Endothelial cell of umbilical vein (primary cell): Measurements from ENCODE around the gene SLFN12. TPM values are rescaled to one million over a fixed set of nuclear protein-coding genes. Genes with fewer than 3 reads are reported as not detected.

Experiments
- BruUV-seq: library from RNA; stranded (reverse); fragments of 400-500 nt; replicated peaks from 2 replicates; lab custom pipeline; 2021; lab: Mats Ljungman, UMichigan
- CTCF ChIA-PET: fragments of 300-600, 350-600 bp; sonication (Branson Sonifier 250); formaldehyde crosslinking; loops from one replicate; lab custom pipeline; 2021; ENCODE audit warnings: antibody characterized with exemption, inconsistent platforms; lab: Charles Lee
- POLR2A ChIA-PET: fragments of 300-600, 350-600 bp; sonication (Branson Sonifier 250); formaldehyde crosslinking; loops from one replicate; lab custom pipeline; 2021; ENCODE audit warnings: antibody characterized with exemption, inconsistent platforms; lab: Charles Lee
- DNase-seq: peaks from one replicate; pipeline ENCODE4 v3.0.0-alpha.2; 2011; ENCODE audit warnings: low read depth, low spot score
- FAIRE-seq: peaks from 2 replicates; lab custom pipeline; 2011; peaks lifted over from hg19 to GRCh38; lab: Jason Lieb, UNC
- H2AFZ ChIP-seq: 2 replicates; pipeline ENCODE4 v1.6.0; 2012; ENCODE audit warnings: low read depth, low read length, control low read depth, inconsistent platforms
- H3K27ac ChIP-seq: 2 replicates; pipeline ENCODE4 v1.5.1; 2011; ENCODE audit warnings: low read depth, mild to moderate bottlenecking, control low read depth, low read length, moderate library complexity; ENCODE audit not compliant: insufficient read depth
- H3K27me3 ChIP-seq, 2 experiments: 2 replicates each; pipeline versions ENCODE4 v1.6.0 to v1.6.1; 2011; ENCODE audit warnings: low read length in 2 of 2, mixed read lengths in 1 of 2; ENCODE audit not compliant: control insufficient read depth in 2 of 2, insufficient read depth in 2 of 2
- H3K36me3 ChIP-seq, 2 experiments: 2 replicates in 1 of 2; 3 replicates in 1 of 2; pipeline ENCODE4 v1.5.1; 2011; ENCODE audit warnings: low read length in 2 of 2, mild to moderate bottlenecking in 1 of 2, moderate library complexity in 1 of 2; ENCODE audit not compliant: control insufficient read depth in 2 of 2, insufficient read depth in 2 of 2; ENCODE audit errors: extremely low read depth in 1 of 2
- H3K4me1 ChIP-seq: 3 replicates; pipeline ENCODE4 v1.5.1; 2011; ENCODE audit warnings: mild to moderate bottlenecking, low read length; ENCODE audit not compliant: control insufficient read depth, insufficient read depth; ENCODE audit errors: extremely low read depth
- H3K4me2 ChIP-seq: 2 replicates; pipeline ENCODE4 v1.6.1; 2011; ENCODE audit warnings: low read length, control low read depth, mixed read lengths; ENCODE audit not compliant: insufficient read depth
- H3K4me3 ChIP-seq, 3 experiments: fragments of 200-600 bp in 1 of 3; sonication (generic), shearing (Covaris generic) in 1 of 3; replicated peaks in 1 of 3; 2 replicates each; pipeline ENCODE4 v1.5.1; 2011 to 2016; ENCODE audit warnings: control low read depth in 3 of 3, low read length in 3 of 3, mild to moderate bottlenecking in 2 of 3, inconsistent platforms in 1 of 3, low read depth in 1 of 3, moderate library complexity in 1 of 3; ENCODE audit not compliant: insufficient read depth in 1 of 3
- H3K79me2 ChIP-seq: 2 replicates; pipeline ENCODE4 v1.6.0; 2012; ENCODE audit warnings: low read length, inconsistent platforms; ENCODE audit not compliant: control insufficient read depth, insufficient read depth
- H3K9ac ChIP-seq: replicated peaks from 2 replicates; pipeline ENCODE3; 2011; ENCODE audit warnings: low read length, control low read depth; ENCODE audit not compliant: insufficient read depth; ENCODE audit errors: extremely low read depth
- H3K9me1 ChIP-seq: replicated peaks from 3 replicates; pipeline ENCODE4 v1.6.0; 2011; ENCODE audit warnings: mild to moderate bottlenecking, low read length; ENCODE audit not compliant: control insufficient read depth, insufficient read depth; ENCODE audit errors: extremely low read depth
- H3K9me3 ChIP-seq: replicated peaks from 2 replicates; pipeline ENCODE4 v1.5.1; 2012; ENCODE audit warnings: low read length, inconsistent platforms; ENCODE audit not compliant: control insufficient read depth, insufficient read depth
- H4K20me1 ChIP-seq: replicated peaks from 2 replicates; pipeline ENCODE3; 2011; ENCODE audit warnings: mild to moderate bottlenecking, low read length; ENCODE audit not compliant: control insufficient read depth, insufficient read depth; ENCODE audit errors: extremely low read depth
- CTCF ChIP-seq, 2 donors: IDR thresholded peaks; 1 replicate in 1 of 2; 2 replicates in 1 of 2; pipeline ENCODE4 v1.5.1; 2011; ENCODE audit warnings: low read length in 2 of 2, mild to moderate bottlenecking in 2 of 2, moderate library complexity in 2 of 2, control low read depth in 1 of 2, inconsistent platforms in 1 of 2, low read depth in 1 of 2; ENCODE audit not compliant: insufficient read depth in 1 of 2; ENCODE audit errors: extremely low read depth in 1 of 2
- EZH2 ChIP-seq: IDR thresholded peaks from 2 replicates; pipeline ENCODE4 v1.6.1; 2012; ENCODE audit warnings: borderline replicate concordance, low read depth, mild to moderate bottlenecking, moderate library complexity, low read length, inconsistent platforms; ENCODE audit not compliant: severe bottlenecking
- FOS ChIP-seq: IDR thresholded peaks from 2 replicates; pipeline ENCODE4 v1.6.1; 2011; ENCODE audit warnings: mild to moderate bottlenecking, low read length, moderate library complexity, borderline replicate concordance; ENCODE audit not compliant: insufficient read depth
- GATA2 ChIP-seq: IDR thresholded peaks from 2 replicates; pipeline ENCODE4 v1.7.0; 2011; ENCODE audit warnings: low read depth, mild to moderate bottlenecking, moderate library complexity, mixed read lengths, low read length; ENCODE audit not compliant: insufficient read length, insufficient read depth
- JUN ChIP-seq: IDR thresholded peaks from 2 replicates; pipeline ENCODE4 v1.6.1; 2011; ENCODE audit warnings: borderline replicate concordance, low read depth; ENCODE audit not compliant: insufficient read length, insufficient read depth
- MAX ChIP-seq: IDR thresholded peaks from 2 replicates; pipeline ENCODE4 v1.6.1; 2011; ENCODE audit not compliant: insufficient read depth, insufficient read length
- MYC ChIP-seq: IDR thresholded peaks from one replicate; pipeline ENCODE4 v1.6.1; 2011; ENCODE audit warnings: mild to moderate bottlenecking, low read depth, low read length
- POLR2A ChIP-seq: IDR thresholded peaks from 2 replicates; pipeline ENCODE4 v1.6.1; 2012; ENCODE audit warnings: low read depth, mild to moderate bottlenecking, control low read depth, low read length
- POLR2AphosphoS5 ChIP-seq: IDR thresholded peaks from 2 replicates; pipeline ENCODE4 v1.6.1; 2012; ENCODE audit warnings: low read depth, mild to moderate bottlenecking, control low read depth, low read length, moderate library complexity; ENCODE audit not compliant: insufficient read depth
- dilution Hi-C: fragments of 300-500 bp; cut with MboI; formaldehyde crosslinking; loops from one replicate; pipeline ENCODE4 v1.15.0; 2019; ENCODE audit warnings: low sequenced_read_pairs; ENCODE audit not compliant: extremely low pct_ligation_motif_present
- intact Hi-C: fragments of 100-400 bp; cut with micrococcal nuclease; formaldehyde crosslinking; loops from one replicate; pipeline ENCODE4 v1.10.0; 2022
- polyA plus RNA-seq, 4 experiments: library from polyadenylated mRNA; depleted of rRNA in 3 of 4; stranded (reverse) in 3 of 4; unstranded in 1 of 4; fragments of >200 nt; gene quantifications; 2 replicates each; pipeline versions ENCODE4 v1.2.1 to v1.2.3, GENCODE V29; 2011 to 2012; ENCODE audit warnings: missing spikeins in 1 of 4
- total RNA-seq: library from RNA; stranded (reverse); gene quantifications from 2 replicates; pipeline ENCODE4 v1.2.3, GENCODE V29; 2021

Gene SLFN12
- total and polyA plus RNA-seq, 2 donors (not counting 3 experiments of a cell fraction or from before 2014, with no cell fraction given): 17.8 to 42.6 TPM

GRCh38 chr17:35433075-35433894 is 985 bp upstream of the SLFN12 start:
- no peaks in the 10 kb centered on the region for H3K9me1 ChIP-seq
- no peaks in the 10 kb centered on the region for H3K9me3 ChIP-seq
- H3K9ac ChIP-seq: peak overlapping the region; percentile 95
- peak; percentile 96 for FAIRE-seq
- H3K36me3 ChIP-seq: peaks cover 0 to 3% of the 10 kb centered on the region in 2 experiments
- DNase-seq: peak; percentile 96
- ChIA-PET POLR2A (interaction anchor here (1.0 to 2.3 kb wide), 2 partner anchors 60 to 176 kb away, joined by 3 to 12 read pairs; partner anchors contain the start of gene SLFN11), CTCF (interaction anchor here (0.7 to 2.2 kb wide), 9 partner anchors 9 to 289 kb away, joined by 3 to 11 read pairs (median 3); partner anchors contain the start of genes SLFN11 and SLFN13)
- H3K4me1 ChIP-seq: peaks cover 23% of the 10 kb centered on the region
- H3K4me3 ChIP-seq: peak overlapping the region; percentile 55 to 92 (median 61)
- no peaks in the 10 kb centered on the region for H3K27me3 ChIP-seq
- H4K20me1 ChIP-seq: peaks cover 3% of the 10 kb centered on the region
- H3K27ac ChIP-seq: peak overlapping the region; percentile 96
- no peak for TF ChIP-seq GATA2
- TF ChIP-seq JUN: peak; percentile 99
- TF ChIP-seq POLR2A: peak; percentile 89
- TF ChIP-seq FOS: peak; percentile 94
- peak; percentile 27 to 38 for TF ChIP-seq CTCF (IDR thresholded peaks at IDR 0.05; ENCODE audit: extremely low read depth in 1 of 2, insufficient read depth in 1 of 2, low read depth in 1 of 2, low read length in 2 of 2)
- TF ChIP-seq MAX: no peak
- peak; percentile 22 for TF ChIP-seq MYC
- TF ChIP-seq POLR2AphosphoS5: peak; percentile 66
- no peak for TF ChIP-seq EZH2
- no TSS peak for BruUV-seq
- peaks cover 39% of the 10 kb centered on the region for H3K79me2 ChIP-seq
- H3K4me2 ChIP-seq: peak overlapping the region; percentile 79
- H2AFZ ChIP-seq: peak overlapping the region; percentile 37
- intact Hi-C loops (loop anchor here (1.0 to 10.0 kb wide), 12 partner anchors 15 to 1181 kb away; partner anchors contain the start of genes AP2B1, SLFN11, SLFN13 and TAF15), dilution Hi-C loops (no loop called here)
